IPS-NIHi7 (cell line): Measurements from ENCODE around the gene ADAM15.

ENCODE experiments used
- DNase-seq: peaks from one replicate; pipeline ENCODE4 v3.0.0; 2012; ENCODE audit warnings: mixed read lengths; ENCODE audit errors: extremely low spot score

The ADAM15 gene

DNA sequence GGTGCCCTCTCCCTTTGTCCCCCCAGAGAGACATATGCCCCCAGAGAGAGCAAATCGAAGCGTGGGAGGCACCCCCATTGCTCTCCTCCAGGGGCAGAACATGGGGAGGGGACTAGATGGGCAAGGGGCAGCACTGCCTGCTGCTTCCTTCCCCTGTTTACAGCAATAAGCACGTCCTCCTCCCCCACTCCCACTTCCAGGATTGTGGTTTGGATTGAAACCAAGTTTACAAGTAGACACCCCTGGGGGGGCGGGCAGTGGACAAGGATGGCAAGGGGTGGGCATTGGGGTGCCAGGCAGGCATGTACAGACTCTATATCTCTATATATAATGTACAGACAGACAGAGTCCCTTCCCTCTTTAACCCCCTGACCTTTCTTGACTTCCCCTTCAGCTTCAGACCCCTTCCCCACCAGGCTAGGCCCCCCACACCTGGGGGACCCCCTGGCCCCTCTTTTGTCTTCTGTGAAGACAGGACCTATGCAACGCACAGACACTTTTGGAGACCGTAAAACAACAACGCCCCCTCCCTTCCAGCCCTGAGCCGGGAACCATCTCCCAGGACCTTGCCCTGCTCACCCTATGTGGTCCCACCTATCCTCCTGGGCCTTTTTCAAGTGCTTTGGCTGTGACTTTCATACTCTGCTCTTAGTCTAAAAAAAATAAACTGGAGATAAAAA, 35.9 kb downstream of the ADAM15 start:
- DNase-seq, result no peak

DNA sequence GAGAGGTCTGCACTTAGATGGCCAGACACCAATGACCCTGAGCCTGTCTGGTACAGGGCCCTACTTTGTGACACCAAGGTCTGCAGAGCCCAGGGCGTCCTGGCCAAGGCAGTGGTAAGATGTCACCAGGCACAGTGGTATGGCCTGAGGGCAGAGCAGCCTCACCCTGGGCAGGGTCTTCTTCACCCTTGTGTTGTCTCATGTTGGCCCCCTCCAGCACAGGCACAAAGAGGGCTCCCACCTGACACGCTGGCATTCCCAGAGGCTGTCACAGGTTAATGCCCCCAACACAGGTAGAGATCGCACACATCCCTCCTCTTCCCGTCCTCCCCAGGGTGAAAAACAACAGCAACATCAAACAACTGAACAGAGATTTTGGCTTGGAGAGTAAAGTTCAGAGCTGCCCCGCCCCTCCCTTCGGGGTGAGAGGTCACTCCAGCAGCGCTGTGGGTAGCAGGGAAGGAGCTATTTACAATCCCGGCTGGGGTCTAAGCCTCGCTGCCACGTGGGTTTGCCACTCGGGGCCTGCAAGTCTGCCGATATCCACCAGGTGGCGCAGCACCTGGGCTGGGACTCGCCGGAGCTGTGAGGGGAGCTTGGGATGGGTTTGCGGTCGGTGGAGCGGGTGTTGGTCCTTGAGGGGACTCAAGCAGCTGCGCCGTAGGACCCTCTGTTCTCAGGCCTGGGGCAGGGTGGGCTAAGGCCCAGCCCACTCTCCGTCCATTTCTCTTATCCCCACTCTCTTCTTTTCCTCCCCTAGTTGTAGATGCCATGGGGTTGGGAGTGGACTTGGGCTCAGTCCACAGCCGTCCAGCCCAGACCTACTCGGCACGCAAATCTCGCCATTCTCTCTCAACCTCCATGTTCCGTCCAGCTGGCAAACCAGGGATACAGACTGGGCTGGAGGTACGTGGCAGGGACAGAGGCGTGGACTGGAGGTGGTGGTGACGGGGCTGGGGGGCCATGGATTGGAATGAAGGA, 40.2 kb downstream of the ADAM15 start:
- DNase-seq, result peak; percentile 84

DNA sequence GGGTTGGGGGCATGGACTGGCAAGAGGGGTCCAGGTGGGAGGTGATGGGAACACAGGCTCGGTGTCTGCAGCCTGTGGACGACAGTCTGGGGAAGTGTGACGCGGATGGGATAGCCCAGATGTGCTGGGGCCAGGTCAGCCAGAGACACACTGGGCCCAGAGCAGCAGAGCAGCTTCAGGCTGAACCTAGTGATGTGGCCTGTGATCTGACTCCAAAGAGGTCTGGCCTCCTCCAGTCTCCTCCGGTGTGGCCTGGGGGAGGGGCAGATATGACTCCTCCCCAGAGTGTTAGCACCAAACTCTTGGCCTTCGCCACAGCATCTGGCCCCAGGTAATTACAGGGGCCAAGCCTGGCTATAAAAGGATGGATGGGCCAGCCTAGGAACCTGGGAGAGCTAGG, 41.0 kb downstream of the ADAM15 start:
- DNase-seq, result no peak

DNA sequence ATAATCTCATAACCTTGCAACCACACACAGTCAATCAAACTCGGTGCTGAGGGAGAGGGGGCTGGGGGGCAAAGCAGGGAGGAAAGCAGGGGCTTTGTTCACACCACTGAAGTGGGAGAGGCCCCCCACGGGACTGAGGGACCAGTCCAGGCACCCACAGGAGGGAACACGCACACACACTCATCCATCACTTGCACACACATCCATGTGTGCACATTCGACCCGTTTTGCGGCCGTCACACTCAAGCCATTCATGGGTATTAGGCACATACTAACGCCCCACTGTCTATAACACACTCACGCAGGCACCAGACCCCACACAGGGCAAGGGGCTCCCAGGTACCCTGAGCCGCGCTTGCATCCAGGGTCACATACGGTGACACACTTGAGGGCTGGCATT, 41.5 kb downstream of the ADAM15 start:
- DNase-seq, result no peak

DNA sequence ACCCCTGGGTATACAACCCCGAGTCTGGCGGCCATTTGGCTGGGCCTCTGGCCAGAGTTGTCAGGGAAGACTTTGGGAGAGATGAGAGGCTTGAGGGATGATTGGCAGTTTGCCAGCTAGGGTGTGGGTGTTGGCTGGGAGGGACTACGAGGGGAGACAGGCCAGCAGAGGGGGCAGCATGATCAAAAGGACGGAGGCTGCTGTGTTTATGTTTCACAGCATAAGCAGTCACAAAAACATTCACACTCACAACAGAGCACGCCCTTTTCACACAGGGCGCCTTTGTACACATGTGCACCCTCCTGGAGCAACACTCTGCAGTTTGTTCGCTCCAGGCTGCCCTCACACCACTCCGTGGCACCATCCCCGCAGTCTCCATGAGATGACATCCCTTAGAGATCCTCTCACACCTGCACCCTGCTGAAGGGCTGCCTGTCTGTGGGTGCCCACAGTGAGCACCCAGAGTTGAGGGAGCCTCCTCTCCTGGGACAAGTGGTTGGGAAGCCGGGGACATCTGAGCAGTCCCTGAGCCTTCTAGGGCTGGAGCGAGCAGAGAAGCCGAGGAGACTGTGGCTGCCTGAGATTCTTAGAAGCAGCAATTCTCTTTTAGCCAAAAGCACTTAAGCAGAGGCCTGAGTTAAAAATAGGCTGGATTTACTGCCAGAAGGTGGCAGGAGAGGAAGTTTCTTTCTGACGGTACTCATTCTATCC, 43.0 kb downstream of the ADAM15 start:
- peak; percentile 56 for DNase-seq

DNA sequence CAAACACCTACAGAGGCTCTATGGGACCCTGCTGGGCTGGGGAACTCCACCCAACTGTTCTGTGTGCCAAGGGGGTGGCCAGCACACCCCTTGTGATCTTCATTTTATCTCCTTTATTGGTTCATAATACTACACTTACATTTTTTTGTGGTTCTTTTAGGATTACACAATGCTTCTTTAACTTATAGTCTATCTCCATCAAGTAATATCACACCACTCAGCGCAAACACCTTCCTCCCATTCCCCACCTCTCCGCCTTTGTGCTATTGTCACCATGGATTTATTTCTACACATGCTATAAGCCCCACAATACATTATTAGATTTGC, 43.5 kb downstream of the ADAM15 start:
- no peak for DNase-seq

DNA sequence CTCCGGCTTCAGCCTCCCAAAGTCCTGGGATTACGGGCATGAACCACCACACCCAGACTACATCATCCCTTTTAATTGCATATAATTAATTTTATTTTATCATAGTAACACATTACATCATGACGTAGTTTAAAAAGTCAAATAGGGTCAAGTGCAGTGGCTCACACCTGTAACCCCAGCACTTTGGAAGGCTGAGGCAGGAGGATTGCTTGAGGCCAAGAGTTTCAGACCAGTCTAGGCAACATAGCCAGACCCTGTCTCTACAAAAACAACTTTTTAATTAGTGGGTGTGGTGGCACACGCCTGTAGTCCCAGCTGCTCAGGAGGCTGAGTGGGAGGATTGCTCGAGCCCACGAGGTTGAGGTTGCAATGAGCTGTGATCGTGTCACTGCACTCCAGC, 48.2 kb downstream of the ADAM15 start:
- DNase-seq, result no peak

DNA sequence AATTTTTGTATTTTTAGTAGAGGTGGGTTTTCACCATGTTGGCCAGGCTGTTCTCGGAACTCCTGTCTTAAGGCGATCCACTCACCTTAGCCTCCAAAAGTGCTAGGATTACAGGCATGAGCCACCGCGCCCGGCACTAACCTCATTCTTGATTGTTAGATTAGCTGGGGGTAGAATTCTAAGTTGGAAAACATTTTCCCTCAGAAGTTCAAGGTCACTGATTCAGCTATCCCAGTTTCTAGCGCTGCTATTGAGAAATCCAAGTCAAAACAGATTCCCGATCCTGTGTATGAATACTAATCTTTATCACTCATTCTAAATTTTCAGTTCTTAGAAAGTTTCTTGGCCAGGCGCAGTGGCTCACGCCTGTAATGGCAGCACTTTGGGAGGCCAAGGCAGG, 52.2 kb downstream of the ADAM15 start:
- DNase-seq, result no peak

DNA sequence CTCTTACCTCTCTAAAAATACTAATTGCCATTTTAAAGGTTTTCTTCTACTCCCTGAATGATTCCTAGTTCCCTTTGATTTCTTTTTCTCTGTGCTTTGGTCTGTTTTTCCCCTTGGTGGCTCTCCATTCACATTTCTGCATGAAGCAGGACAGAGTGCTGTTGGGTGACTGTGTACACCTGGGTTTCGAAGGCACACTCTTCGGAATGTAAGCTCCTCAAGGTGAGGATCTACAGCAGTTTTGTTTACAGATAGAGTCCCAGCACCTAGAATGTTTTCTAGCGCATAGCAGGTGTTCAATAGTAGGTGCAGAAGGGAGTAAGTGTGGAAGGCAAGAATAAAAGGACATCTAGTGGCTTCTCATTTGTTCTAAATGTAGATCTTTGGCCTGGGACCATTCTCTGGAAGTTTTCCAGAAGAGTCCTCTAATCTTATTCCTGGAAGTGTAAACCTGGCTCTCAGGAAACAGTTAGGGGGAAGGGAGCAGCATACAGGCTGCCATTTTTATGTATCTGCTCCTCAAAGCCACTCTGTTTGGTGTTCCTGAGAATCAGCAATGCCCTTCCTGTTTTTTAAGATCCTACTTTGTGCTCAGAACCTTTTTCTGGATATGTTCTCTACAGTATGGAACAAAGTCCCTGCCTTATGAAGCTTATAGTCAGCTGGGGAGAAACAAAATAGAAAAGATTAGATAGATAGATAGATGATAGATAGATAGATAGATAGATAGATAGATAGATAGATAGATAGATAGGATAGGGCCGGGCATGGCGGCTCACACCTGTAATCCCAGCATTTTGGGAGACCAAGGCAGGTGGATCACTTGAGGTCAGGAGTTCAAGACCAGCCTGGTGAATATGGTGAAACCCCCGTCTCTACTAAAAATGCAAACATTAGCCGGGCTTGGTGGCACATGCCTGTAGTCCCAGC, 53.8 kb downstream of the ADAM15 start:
- DNase-seq, result no peak

DNA sequence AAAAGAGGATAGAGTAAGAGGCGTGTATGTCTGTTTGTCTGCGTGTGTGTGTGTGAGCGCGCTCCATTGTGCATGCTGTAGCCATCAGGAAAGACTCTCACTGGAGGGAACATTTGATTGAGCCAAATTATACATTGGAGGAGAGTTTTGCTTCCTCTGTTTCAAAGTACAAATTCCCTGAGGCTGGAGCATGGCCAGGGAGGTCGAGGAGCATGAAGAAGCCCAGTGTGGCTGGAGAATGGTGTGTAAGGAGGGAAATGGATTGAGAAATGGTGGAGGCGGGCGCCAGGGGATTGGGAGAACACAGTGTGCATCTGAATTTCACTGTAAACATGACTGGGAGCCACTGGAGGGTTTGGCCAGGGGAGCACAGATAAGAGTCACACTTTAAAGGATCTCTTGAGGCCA, 54.5 kb downstream of the ADAM15 start:
- DNase-seq, result no peak

DNA sequence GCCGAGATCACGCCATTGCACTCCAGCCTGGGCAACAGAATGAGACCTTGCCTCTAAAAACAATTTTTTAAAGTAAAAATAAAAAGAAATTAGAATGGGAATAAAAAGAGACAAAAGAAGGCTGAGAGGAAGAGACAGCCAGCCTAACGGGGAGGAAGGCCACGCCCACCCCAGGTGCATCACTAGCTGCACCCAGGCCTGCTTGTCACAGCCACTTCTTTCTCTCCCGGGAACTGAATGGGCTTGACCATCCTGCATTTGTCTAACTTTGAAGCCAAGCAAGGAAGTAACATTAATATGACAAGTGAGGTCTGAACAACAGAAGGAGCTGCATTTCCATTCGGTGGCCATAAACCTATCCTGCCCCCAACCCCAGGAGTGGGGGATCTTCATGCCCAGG, 55.7 kb downstream of the ADAM15 start:
- no peak for DNase-seq

DNA sequence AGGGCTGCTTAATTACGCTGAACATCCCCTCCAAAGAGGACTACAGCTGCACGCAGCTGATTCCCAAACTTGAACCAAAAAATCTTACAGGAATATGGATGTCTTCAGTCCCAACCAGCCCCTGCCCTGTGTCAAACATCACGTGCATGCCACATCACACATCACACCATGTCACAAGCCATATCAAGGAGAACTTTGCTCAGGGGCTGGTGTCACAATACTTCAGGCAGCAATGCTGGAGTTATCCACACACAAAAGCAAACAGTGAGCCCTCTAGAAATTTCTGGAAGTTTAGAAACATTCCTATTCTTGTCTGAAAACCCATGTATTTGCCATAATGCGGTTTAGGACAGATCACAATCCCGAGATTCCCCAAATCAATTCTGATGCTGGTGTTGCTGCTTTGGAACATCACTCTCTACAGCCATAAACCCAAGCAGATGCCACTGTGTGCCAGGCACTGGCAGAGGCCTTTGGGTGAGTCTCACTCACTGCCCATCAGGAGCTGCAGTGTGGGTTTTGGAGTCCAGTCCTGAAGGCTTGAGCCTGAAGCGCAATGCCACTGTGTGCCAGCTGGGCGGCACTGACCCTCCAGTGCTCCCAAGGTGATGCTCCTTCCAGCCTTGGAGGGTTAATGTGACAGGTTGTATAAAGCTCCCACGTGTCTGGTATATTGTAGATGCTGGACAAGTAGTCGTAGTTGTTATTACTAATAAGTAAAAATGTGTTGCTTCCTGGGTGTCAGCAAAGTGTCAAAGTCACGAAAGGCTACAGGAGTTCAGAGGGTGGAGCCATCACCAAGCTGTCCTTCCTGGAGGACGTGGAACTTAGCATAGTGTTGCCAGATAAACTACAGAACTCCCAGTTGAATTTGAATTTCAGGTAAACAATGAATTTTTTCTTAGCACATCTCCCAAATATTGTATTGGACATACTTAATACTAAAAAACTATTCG, 56.5 kb downstream of the ADAM15 start:
- no peak for DNase-seq

DNA sequence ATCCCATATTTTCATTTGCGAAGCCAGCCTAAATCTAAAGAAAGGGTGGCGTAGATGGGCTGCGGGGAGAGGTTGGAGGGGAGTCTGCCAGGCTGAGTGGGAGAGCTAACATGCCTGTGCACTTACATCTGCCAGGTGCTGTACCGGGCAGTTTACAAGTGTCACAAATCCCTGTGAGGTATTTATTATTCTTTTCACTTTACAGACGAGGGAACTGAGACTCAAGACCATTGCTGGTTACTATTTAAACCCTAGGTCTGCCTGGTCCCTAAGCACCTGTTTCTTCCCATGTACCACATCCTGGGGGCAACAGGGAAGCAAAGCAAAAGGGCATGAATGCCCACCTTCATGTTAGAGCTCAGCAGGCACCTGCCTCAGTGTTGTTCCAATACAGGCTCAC, 57.2 kb downstream of the ADAM15 start:
- DNase-seq, result no peak

DNA sequence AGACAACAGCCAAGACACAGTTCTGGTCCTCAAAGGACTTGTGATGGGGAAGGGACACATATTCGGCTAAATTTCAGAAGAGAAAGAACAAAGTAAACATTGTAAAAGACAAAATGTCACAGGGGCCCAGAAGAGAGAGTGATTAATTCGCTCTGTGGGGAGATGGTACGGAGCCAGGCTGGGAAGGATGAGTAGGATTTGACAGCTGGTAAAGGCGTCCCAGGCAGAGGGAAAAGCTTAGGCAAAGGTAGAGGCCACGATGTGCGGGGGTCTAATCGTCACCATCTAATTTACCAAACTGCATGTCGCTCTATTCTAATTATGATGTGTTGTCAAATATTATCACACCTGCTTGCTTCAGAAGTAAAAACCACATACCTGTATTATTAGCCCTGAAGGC, 59.3 kb downstream of the ADAM15 start:
- no peak for DNase-seq

DNA sequence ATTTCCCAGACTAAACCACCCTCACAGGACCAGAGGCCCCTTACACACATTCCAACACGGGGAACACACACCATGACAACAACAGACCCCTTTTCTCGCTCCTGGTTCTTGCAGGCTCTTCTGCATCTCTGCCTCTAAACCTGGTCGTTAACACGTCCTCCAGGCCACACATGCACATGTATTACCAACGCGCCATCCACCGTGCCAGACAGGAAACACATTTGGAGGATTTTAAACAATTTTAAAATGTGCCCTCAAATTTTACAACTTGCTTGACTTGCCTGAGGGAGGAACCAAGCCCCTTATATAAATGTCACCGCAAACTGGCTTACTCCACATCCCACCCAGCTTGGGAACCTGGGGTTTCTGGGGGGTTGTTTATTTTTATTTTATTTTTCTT, 59.7 kb downstream of the ADAM15 start:
- no peak for DNase-seq
